ENCODE data around the gene MLX.

Gene MLX

DNA sequence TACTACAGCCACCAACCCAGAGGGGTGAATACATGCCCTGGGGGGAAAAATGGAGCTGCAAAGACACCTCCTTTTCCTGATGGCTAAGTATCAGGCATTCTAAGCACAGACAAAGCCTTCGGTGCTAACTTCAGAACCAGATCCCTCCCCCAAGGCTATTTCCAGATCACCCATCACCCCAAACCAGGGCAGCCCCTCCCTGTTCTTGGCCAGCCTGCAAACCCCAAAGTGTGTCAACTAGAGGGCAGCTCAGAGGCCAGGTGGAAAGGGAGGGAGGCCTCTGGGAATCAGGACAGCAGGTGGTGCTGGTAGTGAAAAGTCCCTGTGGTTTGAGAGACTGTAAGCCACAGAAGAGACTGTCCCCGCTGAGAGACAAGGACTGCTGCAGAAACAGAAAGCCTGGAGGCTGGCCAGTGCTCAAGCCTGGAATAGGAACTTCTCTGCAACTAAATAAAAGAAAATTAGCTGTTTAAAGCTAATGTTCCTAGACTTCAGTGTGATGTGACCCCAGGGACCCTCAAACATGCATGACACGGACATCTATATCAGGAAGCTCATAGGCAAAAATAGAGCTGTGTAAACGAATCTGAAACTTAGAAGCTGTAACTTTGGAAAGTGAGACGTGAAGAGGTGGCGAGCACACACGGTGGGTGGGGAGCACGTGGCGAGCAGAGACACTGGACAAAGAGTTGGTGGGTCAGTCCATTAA lies 51.7 kb downstream of the MLX start:
- no peak for TF ChIP-seq SIN3A (IDR thresholded peaks at IDR 0.05; ENCODE audit: borderline replicate concordance, insufficient read depth, low read length)
- TF ChIP-seq, protein P1, sequence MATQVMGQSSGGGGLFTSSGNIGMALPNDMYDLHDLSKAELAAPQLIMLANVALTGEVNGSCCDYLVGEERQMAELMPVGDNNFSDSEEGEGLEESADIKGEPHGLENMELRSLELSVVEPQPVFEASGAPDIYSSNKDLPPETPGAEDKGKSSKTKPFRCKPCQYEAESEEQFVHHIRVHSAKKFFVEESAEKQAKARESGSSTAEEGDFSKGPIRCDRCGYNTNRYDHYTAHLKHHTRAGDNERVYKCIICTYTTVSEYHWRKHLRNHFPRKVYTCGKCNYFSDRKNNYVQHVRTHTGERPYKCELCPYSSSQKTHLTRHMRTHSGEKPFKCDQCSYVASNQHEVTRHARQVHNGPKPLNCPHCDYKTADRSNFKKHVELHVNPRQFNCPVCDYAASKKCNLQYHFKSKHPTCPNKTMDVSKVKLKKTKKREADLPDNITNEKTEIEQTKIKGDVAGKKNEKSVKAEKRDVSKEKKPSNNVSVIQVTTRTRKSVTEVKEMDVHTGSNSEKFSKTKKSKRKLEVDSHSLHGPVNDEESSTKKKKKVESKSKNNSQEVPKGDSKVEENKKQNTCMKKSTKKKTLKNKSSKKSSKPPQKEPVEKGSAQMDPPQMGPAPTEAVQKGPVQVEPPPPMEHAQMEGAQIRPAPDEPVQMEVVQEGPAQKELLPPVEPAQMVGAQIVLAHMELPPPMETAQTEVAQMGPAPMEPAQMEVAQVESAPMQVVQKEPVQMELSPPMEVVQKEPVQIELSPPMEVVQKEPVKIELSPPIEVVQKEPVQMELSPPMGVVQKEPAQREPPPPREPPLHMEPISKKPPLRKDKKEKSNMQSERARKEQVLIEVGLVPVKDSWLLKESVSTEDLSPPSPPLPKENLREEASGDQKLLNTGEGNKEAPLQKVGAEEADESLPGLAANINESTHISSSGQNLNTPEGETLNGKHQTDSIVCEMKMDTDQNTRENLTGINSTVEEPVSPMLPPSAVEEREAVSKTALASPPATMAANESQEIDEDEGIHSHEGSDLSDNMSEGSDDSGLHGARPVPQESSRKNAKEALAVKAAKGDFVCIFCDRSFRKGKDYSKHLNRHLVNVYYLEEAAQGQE (IDR thresholded peaks at IDR 0.05; ENCODE audit: insufficient read depth in 1 of 2, low read depth in 2 of 2, low read length in 2 of 2): no peak
- no peak for TF ChIP-seq POLR2AphosphoS5 (IDR thresholded peaks at IDR 0.05; ENCODE audit: low read depth, low read length)
- TF ChIP-seq FOXP2 (optimal IDR thresholded peaks at IDR 0.05; ENCODE audit: borderline replicate concordance, extremely low read depth, extremely low read length, insufficient read depth): no peak
- TF ChIP-seq TAF1 (IDR thresholded peaks at IDR 0.05; ENCODE audit: borderline replicate concordance, insufficient read depth, low read length): no peak

Data from PFSK-1 (cell line).